GM13977 (cell line): Measurements from ENCODE around the gene MRPL49.

Experiments used
- DNase-seq: peaks from one replicate; pipeline ENCODE4 v3.0.0; 2012; ENCODE audit warnings: low spot score
- CTCF ChIP-seq: IDR thresholded peaks from 2 replicates; pipeline ENCODE4 v1.5.1; 2012; ENCODE audit warnings: mild to moderate bottlenecking, control low read depth; ENCODE audit not compliant: insufficient read depth; ENCODE audit errors: extremely low read depth, missing control alignments
- in situ Hi-C: fragments of 300-500 bp; cut with MboI; formaldehyde crosslinking; loops from one replicate; pipeline ENCODE4 v1.12.0; 2022; ENCODE audit warnings: low sequenced_read_pairs, low pct_unique_long_range_greater_than_20kb, mixed read lengths, inconsistent platforms; ENCODE audit not compliant: unreplicated experiment

MRPL49 gene

GRCh38 chr11:65121865-65122696, at the start of gene MRPL49, which contains the start of gene FAU:
TSS of gene MRPL49 (plus strand) at chr11:65122321. CDS start at chr11:65122347, 26 bp downstream.
TSS of gene FAU (minus strand) at chr11:65122134. CDS start at chr11:65121813, 321 bp downstream.
- peak; percentile 97 for DNase-seq
- in situ Hi-C loops = no loop called here
- no peak for TF ChIP-seq CTCF

GRCh38 chr11:65072631-65072966, 49.5 kb upstream of the MRPL49 start:
- in situ Hi-C loops = no loop called here
- DNase-seq = no peak
- no peak for TF ChIP-seq CTCF

- in situ Hi-C loops = no loop called here
- no peak for TF ChIP-seq CTCF
- DNase-seq = no peak
Observed at GRCh38 chr11:65077451-65077850, 44.7 kb upstream of the MRPL49 start.

- TF ChIP-seq CTCF = peak; percentile 84
- in situ Hi-C loops = no loop called here
- DNase-seq = peak; percentile 68
Observed at GRCh38 chr11:65078151-65078550, 44.0 kb upstream of the MRPL49 start.

GRCh38 chr11:65078786-65079342, 43.3 kb upstream of the MRPL49 start:
- TF ChIP-seq CTCF = no peak
- in situ Hi-C loops = no loop called here

GRCh38 chr11:65083134-65083833, 38.8 kb upstream of the MRPL49 start:
- no peak for TF ChIP-seq CTCF
- DNase-seq = no peak
- in situ Hi-C loops = no loop called here

More at GRCh38 chr11:65078786-65079342, 43.3 kb upstream of the MRPL49 start:
- no peak for DNase-seq
